Measurements from ENCODE around the gene SLC25A48. TPM values are rescaled to one million over a fixed set of nuclear protein-coding genes. Genes with fewer than 3 reads are reported as not detected.

Gene SLC25A48
- polyA plus RNA-seq, 1 donor: 0.54 TPM

DNA sequence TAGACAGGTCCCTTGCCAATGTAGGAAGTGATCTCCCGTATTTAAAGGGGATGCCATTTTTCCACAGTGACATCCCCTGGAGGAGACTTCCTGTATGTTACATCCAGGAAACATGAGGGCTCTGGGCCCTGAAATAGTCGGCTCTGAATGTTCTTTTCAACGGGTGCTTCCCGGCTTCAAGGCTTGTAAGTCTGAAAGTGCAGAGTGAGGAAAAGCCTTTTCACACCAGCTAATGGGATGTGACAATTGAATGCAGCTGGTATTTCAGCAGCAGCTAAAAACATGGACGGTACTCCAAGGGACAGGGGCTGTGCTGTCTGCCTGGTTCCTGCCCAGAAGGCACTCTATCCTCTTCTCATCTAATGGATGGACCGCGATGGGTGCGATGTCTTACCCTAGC is 59.8 kb downstream of the SLC25A48 start:
- DNase-seq: no peak
- H3K36me3 ChIP-seq (ENCODE audit: control insufficient read depth, insufficient read depth, low read length): no peaks in the 10 kb centered on the region
- peaks cover 19% of the 10 kb centered on the region for H3K27me3 ChIP-seq (ENCODE audit: control insufficient read depth, insufficient read depth, low read length)
- H3K4me3 ChIP-seq (ENCODE audit: low read length): no peak overlapping the region
- H3K27ac ChIP-seq (ENCODE audit: low read length): no peak overlapping the region
- no CpG with 5 or more reads among the region's 8 CpGs for WGBS (ENCODE audit: insufficient coverage, low lambda C conversion rate)
- H3K4me1 ChIP-seq (ENCODE audit: control insufficient read depth, insufficient read depth, low read length): peaks cover 3% of the 10 kb centered on the region
- H3K9me3 ChIP-seq (ENCODE audit: control insufficient read depth, low read depth, low read length): no peaks in the 10 kb centered on the region

- Histone ChIP-seq H3K4me1 (ENCODE audit: control insufficient read depth, insufficient read depth, low read length) (peaks cover 3% of the 10 kb centered on the region), H3K36me3 (ENCODE audit: control insufficient read depth, insufficient read depth, low read length) (no peaks in the 10 kb centered on the region), H3K9me3 (ENCODE audit: control insufficient read depth, low read depth, low read length) (no peaks in the 10 kb centered on the region), H3K27ac (ENCODE audit: low read length) (no peak overlapping the region), H3K27me3 (ENCODE audit: control insufficient read depth, insufficient read depth, low read length) (peaks cover 23% of the 10 kb centered on the region), H3K4me3 (ENCODE audit: low read length) (no peak overlapping the region)
- no peak for DNase-seq
- no CpG with 5 or more reads among the region's 2 CpGs for WGBS (ENCODE audit: insufficient coverage, low lambda C conversion rate)
Measured at GRCh38 chr5:135894789-135895188, 60.3 kb downstream of the SLC25A48 start.

- Histone ChIP-seq H3K9me3 (ENCODE audit: control insufficient read depth, low read depth, low read length) (no peaks in the 10 kb centered on the region), H3K36me3 (ENCODE audit: control insufficient read depth, insufficient read depth, low read length) (no peaks in the 10 kb centered on the region), H3K4me1 (ENCODE audit: control insufficient read depth, insufficient read depth, low read length) (peaks cover 3% of the 10 kb centered on the region), H3K4me3 (ENCODE audit: low read length) (no peak within 1 kb of the TSS), H3K27me3 (ENCODE audit: control insufficient read depth, insufficient read depth, low read length) (peaks cover 23% of the 10 kb centered on the region), H3K27ac (ENCODE audit: low read length) (no peak within 1 kb of the TSS)
- no CpG with 5 or more reads among the region's 7 CpGs for WGBS (ENCODE audit: insufficient coverage, low lambda C conversion rate)
- no peak for DNase-seq
Measured at GRCh38 chr5:135895474-135896006, 61.1 kb downstream of the SLC25A48 start, which contains the start of gene IL9. TSS of gene IL9 (minus strand) at chr5:135895841. CDS start at chr5:135895816, 25 bp downstream.

DNA sequence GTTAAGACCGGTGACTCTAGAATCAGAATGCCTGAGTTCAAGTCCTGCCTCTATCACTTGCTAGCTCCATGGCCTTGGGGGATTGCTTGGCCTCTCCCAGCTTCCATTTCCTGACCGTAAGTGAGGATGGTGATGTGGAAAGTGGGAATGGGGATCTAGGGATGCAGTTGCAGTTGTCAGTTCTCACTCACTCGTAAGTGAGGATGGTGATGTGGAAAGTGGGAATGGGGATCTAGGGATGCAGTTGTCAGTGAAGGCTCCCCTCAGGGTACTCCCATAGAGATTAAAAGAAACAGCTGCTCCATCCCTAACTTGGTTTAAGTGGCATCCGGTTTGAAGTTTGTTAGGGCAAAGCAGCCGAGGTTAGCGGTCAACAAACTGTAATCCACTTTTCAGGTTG is 64.2 kb downstream of the SLC25A48 start:
- H3K4me1 ChIP-seq (ENCODE audit: control insufficient read depth, insufficient read depth, low read length): peaks cover 3% of the 10 kb centered on the region
- no peak for DNase-seq
- H3K27me3 ChIP-seq (ENCODE audit: control insufficient read depth, insufficient read depth, low read length): peaks cover 37% of the 10 kb centered on the region
- H3K4me3 ChIP-seq (ENCODE audit: low read length): no peak overlapping the region
- 80% methylated on average over 1 of the region's 6 CpGs for WGBS (ENCODE audit: insufficient coverage, low lambda C conversion rate)
- no peaks in the 10 kb centered on the region for H3K36me3 ChIP-seq (ENCODE audit: control insufficient read depth, insufficient read depth, low read length)
- no peak overlapping the region for H3K27ac ChIP-seq (ENCODE audit: low read length)
- no peaks in the 10 kb centered on the region for H3K9me3 ChIP-seq (ENCODE audit: control insufficient read depth, low read depth, low read length)

GRCh38 chr5:135900276-135900675 is 65.8 kb downstream of the SLC25A48 start:
- Histone ChIP-seq H3K4me1 (ENCODE audit: control insufficient read depth, insufficient read depth, low read length) (no peaks in the 10 kb centered on the region), H3K36me3 (ENCODE audit: control insufficient read depth, insufficient read depth, low read length) (no peaks in the 10 kb centered on the region), H3K4me3 (ENCODE audit: low read length) (no peak overlapping the region), H3K27me3 (ENCODE audit: control insufficient read depth, insufficient read depth, low read length) (peaks cover 34% of the 10 kb centered on the region), H3K27ac (ENCODE audit: low read length) (no peak overlapping the region), H3K9me3 (ENCODE audit: control insufficient read depth, low read depth, low read length) (no peaks in the 10 kb centered on the region)
- DNase-seq: no peak
- WGBS (ENCODE audit: insufficient coverage, low lambda C conversion rate): 0% methylated on average over 1 of the region's 3 CpGs

DNA sequence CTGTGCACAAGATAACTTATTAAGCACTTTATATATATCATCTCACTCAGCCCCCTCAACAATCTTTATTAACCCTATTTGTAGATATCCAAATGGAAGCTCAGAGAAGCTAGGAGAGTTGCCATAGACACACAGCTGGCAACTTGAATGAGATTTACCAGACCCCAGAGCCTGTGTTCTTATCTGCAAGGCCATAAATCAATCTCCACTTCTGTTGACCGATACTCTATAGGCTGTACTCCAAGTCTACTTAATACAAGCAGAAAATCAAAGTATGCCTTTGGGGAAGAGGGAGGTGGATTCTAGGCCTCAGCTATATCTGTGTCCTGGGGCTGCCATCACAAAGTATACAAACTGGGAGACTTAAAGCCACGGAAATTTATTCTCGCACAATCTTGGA is 67.2 kb downstream of the SLC25A48 start:
- Histone ChIP-seq H3K4me3 (ENCODE audit: low read length) (no peak overlapping the region), H3K27ac (ENCODE audit: low read length) (no peak overlapping the region), H3K9me3 (ENCODE audit: control insufficient read depth, low read depth, low read length) (no peaks in the 10 kb centered on the region), H3K36me3 (ENCODE audit: control insufficient read depth, insufficient read depth, low read length) (no peaks in the 10 kb centered on the region), H3K27me3 (ENCODE audit: control insufficient read depth, insufficient read depth, low read length) (peaks cover 30% of the 10 kb centered on the region), H3K4me1 (ENCODE audit: control insufficient read depth, insufficient read depth, low read length) (no peaks in the 10 kb centered on the region)
- no peak for DNase-seq
- whole genome bisulfite sequencing (ENCODE audit: insufficient coverage, low lambda C conversion rate): no CpG with 5 or more reads among the region's 3 CpGs

DNA sequence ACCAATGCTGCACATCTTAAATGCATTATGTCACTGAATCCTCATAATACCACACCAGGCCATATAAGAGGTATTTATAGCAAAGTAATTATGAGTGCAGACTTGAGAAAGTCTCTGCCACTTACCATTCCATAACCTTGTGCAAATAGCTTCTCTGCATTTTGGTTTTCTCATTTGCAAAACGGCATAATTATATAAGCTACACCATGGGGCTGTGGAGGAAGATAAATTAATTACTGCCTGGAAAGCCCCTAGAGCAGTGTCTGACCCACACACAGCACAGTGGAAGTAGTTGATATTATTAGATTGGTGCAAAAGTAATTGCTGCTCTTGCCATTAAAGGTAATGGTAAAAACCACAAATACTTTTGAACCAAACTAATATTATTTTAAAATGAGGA is 70.7 kb downstream of the SLC25A48 start:
- no peak for DNase-seq

DNA sequence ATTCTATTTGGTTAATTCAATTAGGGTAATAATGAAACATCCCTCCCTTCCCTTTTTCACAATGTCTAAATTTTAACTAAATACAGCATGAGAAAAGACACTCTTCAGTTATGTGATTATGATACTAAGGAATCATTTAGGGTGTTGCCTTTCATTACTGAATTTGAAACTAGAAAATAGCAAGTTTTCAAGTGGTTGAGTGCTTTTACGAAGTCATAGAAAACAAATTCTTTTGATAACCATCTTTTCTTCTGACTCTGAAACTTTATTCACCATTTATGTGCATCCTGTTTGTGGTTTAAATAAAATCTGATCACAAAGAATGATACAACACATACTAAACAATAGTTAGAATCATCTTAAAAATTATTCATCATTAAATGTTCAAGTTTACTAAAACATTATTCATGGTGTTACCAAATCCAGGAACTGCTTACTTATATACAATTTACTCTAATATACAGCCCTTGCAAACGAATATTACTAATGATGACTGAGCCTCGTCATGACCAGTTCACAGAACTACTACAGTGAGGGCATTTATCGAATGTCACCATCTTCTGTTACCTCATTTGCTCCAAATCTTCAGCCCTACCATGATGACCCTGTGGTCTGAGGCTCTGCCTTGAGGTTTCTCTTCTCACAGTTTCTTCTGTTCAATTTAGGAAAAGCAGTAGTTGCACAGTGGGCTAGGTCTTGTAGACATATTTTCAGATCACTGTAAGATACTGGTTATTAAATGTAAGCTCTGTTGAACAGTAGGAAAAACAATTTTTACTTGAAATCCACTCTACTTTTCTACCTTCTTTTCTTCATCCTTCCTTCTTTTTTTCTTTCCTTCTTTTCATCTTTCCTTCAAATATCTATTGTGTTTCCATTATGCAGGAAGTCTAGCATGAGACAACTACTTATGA is 79.5 kb downstream of the SLC25A48 start:
- Histone ChIP-seq H3K4me1 (ENCODE audit: control insufficient read depth, insufficient read depth, low read length) (no peaks in the 10 kb centered on the region), H3K27ac (ENCODE audit: low read length) (no peak overlapping the region), H3K27me3 (ENCODE audit: control insufficient read depth, insufficient read depth, low read length) (peaks cover 47% of the 10 kb centered on the region), H3K36me3 (ENCODE audit: control insufficient read depth, insufficient read depth, low read length) (no peaks in the 10 kb centered on the region), H3K9me3 (ENCODE audit: control insufficient read depth, low read depth, low read length) (no peaks in the 10 kb centered on the region), H3K4me3 (ENCODE audit: low read length) (no peak overlapping the region)
- WGBS (ENCODE audit: insufficient coverage, low lambda C conversion rate): no CpG with 5 or more reads among the region's 4 CpGs
- no peak for DNase-seq

More for the DNA sequence above, 70.7 kb downstream of the SLC25A48 start:
- WGBS (ENCODE audit: insufficient coverage, low lambda C conversion rate): no CpG with 5 or more reads among the region's 1 CpG
- peaks cover 28% of the 10 kb centered on the region for H3K27me3 ChIP-seq (ENCODE audit: control insufficient read depth, insufficient read depth, low read length)
- no peak overlapping the region for H3K27ac ChIP-seq (ENCODE audit: low read length)
- no peaks in the 10 kb centered on the region for H3K9me3 ChIP-seq (ENCODE audit: control insufficient read depth, low read depth, low read length)
- H3K4me3 ChIP-seq (ENCODE audit: low read length): no peak overlapping the region
- H3K36me3 ChIP-seq (ENCODE audit: control insufficient read depth, insufficient read depth, low read length): no peaks in the 10 kb centered on the region
- no peaks in the 10 kb centered on the region for H3K4me1 ChIP-seq (ENCODE audit: control insufficient read depth, insufficient read depth, low read length)

- Histone ChIP-seq H3K4me3 (ENCODE audit: low read length) (no peak overlapping the region), H3K4me1 (ENCODE audit: control insufficient read depth, insufficient read depth, low read length) (no peaks in the 10 kb centered on the region), H3K27me3 (ENCODE audit: control insufficient read depth, insufficient read depth, low read length) (peaks cover 42% of the 10 kb centered on the region), H3K9me3 (ENCODE audit: control insufficient read depth, low read depth, low read length) (no peaks in the 10 kb centered on the region), H3K27ac (ENCODE audit: low read length) (no peak overlapping the region), H3K36me3 (ENCODE audit: control insufficient read depth, insufficient read depth, low read length) (no peaks in the 10 kb centered on the region)
- no peak for DNase-seq
- 94% methylated on average over 5 of the region's 5 CpGs for WGBS (ENCODE audit: insufficient coverage, low lambda C conversion rate)
Measured at GRCh38 chr5:135915466-135916001, 81.1 kb downstream of the SLC25A48 start.

DNA sequence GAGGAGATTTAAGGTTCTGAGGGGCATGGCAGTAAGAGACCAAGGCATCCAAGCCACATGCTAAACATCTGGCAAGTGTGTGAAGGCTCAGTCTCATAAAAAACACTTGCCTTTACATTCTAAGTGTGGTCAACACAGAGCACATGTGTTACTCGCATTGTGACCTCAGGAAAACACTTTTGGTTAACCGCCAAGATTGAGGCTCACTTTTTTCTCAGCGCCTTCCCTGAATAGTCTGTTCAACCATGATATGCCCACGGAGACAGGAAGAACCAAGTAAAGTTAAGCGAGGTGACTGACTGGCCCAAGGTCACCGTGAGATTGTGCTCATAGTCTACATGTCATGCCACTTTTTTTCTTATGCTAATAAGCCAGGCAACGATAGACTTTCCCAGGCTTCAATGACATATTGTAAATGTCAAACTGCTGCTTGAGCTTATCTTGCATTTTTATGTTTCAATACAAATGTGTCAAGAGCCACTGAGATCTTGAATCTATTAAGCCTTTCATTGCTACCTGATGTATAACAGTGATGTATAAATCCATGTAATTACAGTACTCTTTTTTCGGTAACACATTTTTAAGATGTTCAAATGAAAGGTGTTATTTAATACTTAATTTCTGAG is 82.3 kb downstream of the SLC25A48 start:
- Histone ChIP-seq H3K27me3 (ENCODE audit: control insufficient read depth, insufficient read depth, low read length) (peaks cover 32% of the 10 kb centered on the region), H3K36me3 (ENCODE audit: control insufficient read depth, insufficient read depth, low read length) (no peaks in the 10 kb centered on the region), H3K4me3 (ENCODE audit: low read length) (no peak overlapping the region), H3K4me1 (ENCODE audit: control insufficient read depth, insufficient read depth, low read length) (no peaks in the 10 kb centered on the region), H3K27ac (ENCODE audit: low read length) (no peak overlapping the region), H3K9me3 (ENCODE audit: control insufficient read depth, low read depth, low read length) (no peaks in the 10 kb centered on the region)
- DNase-seq: no peak
- 67% methylated on average over 2 of the region's 8 CpGs for WGBS (ENCODE audit: insufficient coverage, low lambda C conversion rate)

All from large intestine (tissue), 3 donors.